Endothelial cell of umbilical vein (primary cell): ENCODE measurements around the gene BRSK2. TPM values are rescaled to one million over a fixed set of nuclear protein-coding genes. Genes with fewer than 3 reads are reported as not detected.
A peak's percentile ranks its signal among the peaks of the same experiment; 100 is the strongest.

Source experiments
- BruUV-seq: library from RNA; stranded (reverse); fragments of 400-500 nt; replicated peaks from 2 replicates; lab custom pipeline; 2021; lab: Mats Ljungman, UMichigan
- CTCF ChIA-PET: fragments of 300-600, 350-600 bp; sonication (Branson Sonifier 250); formaldehyde crosslinking; loops from one replicate; lab custom pipeline; 2021; ENCODE audit warnings: antibody characterized with exemption, inconsistent platforms; lab: Charles Lee
- POLR2A ChIA-PET: fragments of 300-600, 350-600 bp; sonication (Branson Sonifier 250); formaldehyde crosslinking; loops from one replicate; lab custom pipeline; 2021; ENCODE audit warnings: antibody characterized with exemption, inconsistent platforms; lab: Charles Lee
- DNase-seq: peaks from one replicate; pipeline ENCODE4 v3.0.0-alpha.2; 2011; ENCODE audit warnings: low read depth, low spot score
- FAIRE-seq: peaks from 2 replicates; lab custom pipeline; 2011; peaks lifted over from hg19 to GRCh38; lab: Jason Lieb, UNC
- H2AFZ ChIP-seq: 2 replicates; pipeline ENCODE4 v1.6.0; 2012; ENCODE audit warnings: low read depth, low read length, control low read depth, inconsistent platforms
- H3K27ac ChIP-seq: 2 replicates; pipeline ENCODE4 v1.5.1; 2011; ENCODE audit warnings: low read depth, mild to moderate bottlenecking, control low read depth, low read length, moderate library complexity; ENCODE audit not compliant: insufficient read depth
- H3K27me3 ChIP-seq, 2 experiments: 2 replicates each; pipeline versions ENCODE4 v1.6.0 to v1.6.1; 2011; ENCODE audit warnings: low read length in 2 of 2, mixed read lengths in 1 of 2; ENCODE audit not compliant: control insufficient read depth in 2 of 2, insufficient read depth in 2 of 2
- H3K36me3 ChIP-seq, 2 experiments: 2 replicates in 1 of 2; 3 replicates in 1 of 2; pipeline ENCODE4 v1.5.1; 2011; ENCODE audit warnings: low read length in 2 of 2, mild to moderate bottlenecking in 1 of 2, moderate library complexity in 1 of 2; ENCODE audit not compliant: control insufficient read depth in 2 of 2, insufficient read depth in 2 of 2; ENCODE audit errors: extremely low read depth in 1 of 2
- H3K4me1 ChIP-seq: 3 replicates; pipeline ENCODE4 v1.5.1; 2011; ENCODE audit warnings: mild to moderate bottlenecking, low read length; ENCODE audit not compliant: control insufficient read depth, insufficient read depth; ENCODE audit errors: extremely low read depth
- H3K4me2 ChIP-seq: 2 replicates; pipeline ENCODE4 v1.6.1; 2011; ENCODE audit warnings: low read length, control low read depth, mixed read lengths; ENCODE audit not compliant: insufficient read depth
- H3K4me3 ChIP-seq, 3 experiments: fragments of 200-600 bp in 1 of 3; sonication (generic), shearing (Covaris generic) in 1 of 3; replicated peaks in 1 of 3; 2 replicates each; pipeline ENCODE4 v1.5.1; 2011 to 2016; ENCODE audit warnings: control low read depth in 3 of 3, low read length in 3 of 3, mild to moderate bottlenecking in 2 of 3, inconsistent platforms in 1 of 3, low read depth in 1 of 3, moderate library complexity in 1 of 3; ENCODE audit not compliant: insufficient read depth in 1 of 3
- H3K79me2 ChIP-seq: 2 replicates; pipeline ENCODE4 v1.6.0; 2012; ENCODE audit warnings: low read length, inconsistent platforms; ENCODE audit not compliant: control insufficient read depth, insufficient read depth
- H3K9ac ChIP-seq: replicated peaks from 2 replicates; pipeline ENCODE3; 2011; ENCODE audit warnings: low read length, control low read depth; ENCODE audit not compliant: insufficient read depth; ENCODE audit errors: extremely low read depth
- H3K9me1 ChIP-seq: replicated peaks from 3 replicates; pipeline ENCODE4 v1.6.0; 2011; ENCODE audit warnings: mild to moderate bottlenecking, low read length; ENCODE audit not compliant: control insufficient read depth, insufficient read depth; ENCODE audit errors: extremely low read depth
- H3K9me3 ChIP-seq: replicated peaks from 2 replicates; pipeline ENCODE4 v1.5.1; 2012; ENCODE audit warnings: low read length, inconsistent platforms; ENCODE audit not compliant: control insufficient read depth, insufficient read depth
- H4K20me1 ChIP-seq: replicated peaks from 2 replicates; pipeline ENCODE3; 2011; ENCODE audit warnings: mild to moderate bottlenecking, low read length; ENCODE audit not compliant: control insufficient read depth, insufficient read depth; ENCODE audit errors: extremely low read depth
- FOS ChIP-seq: IDR thresholded peaks from 2 replicates; pipeline ENCODE4 v1.6.1; 2011; ENCODE audit warnings: mild to moderate bottlenecking, low read length, moderate library complexity, borderline replicate concordance; ENCODE audit not compliant: insufficient read depth
- MYC ChIP-seq: IDR thresholded peaks from one replicate; pipeline ENCODE4 v1.6.1; 2011; ENCODE audit warnings: mild to moderate bottlenecking, low read depth, low read length
- dilution Hi-C: fragments of 300-500 bp; cut with MboI; formaldehyde crosslinking; loops from one replicate; pipeline ENCODE4 v1.15.0; 2019; ENCODE audit warnings: low sequenced_read_pairs; ENCODE audit not compliant: extremely low pct_ligation_motif_present
- intact Hi-C: fragments of 100-400 bp; cut with micrococcal nuclease; formaldehyde crosslinking; loops from one replicate; pipeline ENCODE4 v1.10.0; 2022
- polyA plus RNA-seq, 4 experiments: library from polyadenylated mRNA; depleted of rRNA in 3 of 4; stranded (reverse) in 3 of 4; unstranded in 1 of 4; fragments of >200 nt; gene quantifications; 2 replicates each; pipeline versions ENCODE4 v1.2.1 to v1.2.3, GENCODE V29; 2011 to 2012; ENCODE audit warnings: missing spikeins in 1 of 4
- total RNA-seq: library from RNA; stranded (reverse); gene quantifications from 2 replicates; pipeline ENCODE4 v1.2.3, GENCODE V29; 2021
- TF ChIP-seq, protein P1 (sequence below), 2 donors: IDR thresholded peaks; 1 replicate in 1 of 2; 2 replicates in 1 of 2; pipeline ENCODE4 v1.5.1; 2011; ENCODE audit warnings: low read length in 2 of 2, mild to moderate bottlenecking in 2 of 2, moderate library complexity in 2 of 2, control low read depth in 1 of 2, inconsistent platforms in 1 of 2, low read depth in 1 of 2; ENCODE audit not compliant: insufficient read depth in 1 of 2; ENCODE audit errors: extremely low read depth in 1 of 2

Gene BRSK2
- total and polyA plus RNA-seq, 2 donors (not counting 3 experiments of a cell fraction or from before 2014, with no cell fraction given), result 0.08 to 0.20 TPM

DNA sequence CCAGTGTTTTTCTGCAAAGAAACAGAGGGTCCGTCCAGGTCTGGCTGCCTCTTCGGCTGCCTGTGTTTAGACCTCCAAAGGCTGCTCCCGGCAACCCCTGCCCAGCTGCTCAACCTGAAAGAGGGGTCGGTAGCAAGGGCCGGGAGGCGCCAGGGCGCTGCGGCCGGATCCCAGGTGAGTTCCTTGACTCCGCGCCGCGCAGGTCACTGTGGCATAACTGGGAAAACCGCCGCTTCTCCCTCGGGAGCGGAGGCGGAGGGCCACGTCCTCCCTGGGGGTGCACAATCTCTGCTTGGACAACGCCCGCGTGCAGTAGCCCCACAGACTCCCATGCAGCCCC is 1.0 kb upstream of the BRSK2 start:
- peak overlapping the region; percentile 55 for H3K4me2 ChIP-seq
- POLR2A ChIA-PET, result no interaction called here

More for the DNA sequence above, 1.0 kb upstream of the BRSK2 start:
- intact Hi-C loops, result loop anchor here (5.0 to 10.0 kb wide), 3 partner anchors 84 to 126 kb away; partner anchors contain the start of gene TOLLIP
- no peak for DNase-seq
- Histone ChIP-seq H3K79me2 (no peaks in the 10 kb centered on the region), H3K27ac (no peak overlapping the region), H4K20me1 (no peaks in the 10 kb centered on the region), H2AFZ (no peak overlapping the region), H3K9me1 (no peaks in the 10 kb centered on the region), H3K9me3 (no peaks in the 10 kb centered on the region), H3K4me3 (no peak overlapping the region), H3K4me1 (peaks cover 3% of the 10 kb centered on the region), H3K36me3 (no peaks in the 10 kb centered on the region), H3K9ac (no peak overlapping the region), H3K27me3 (peaks cover 22 to 29% of the 10 kb centered on the region in 2 experiments)
- no TSS peak for BruUV-seq
- CTCF ChIA-PET, result no interaction called here
- TF ChIP-seq, protein P1, sequence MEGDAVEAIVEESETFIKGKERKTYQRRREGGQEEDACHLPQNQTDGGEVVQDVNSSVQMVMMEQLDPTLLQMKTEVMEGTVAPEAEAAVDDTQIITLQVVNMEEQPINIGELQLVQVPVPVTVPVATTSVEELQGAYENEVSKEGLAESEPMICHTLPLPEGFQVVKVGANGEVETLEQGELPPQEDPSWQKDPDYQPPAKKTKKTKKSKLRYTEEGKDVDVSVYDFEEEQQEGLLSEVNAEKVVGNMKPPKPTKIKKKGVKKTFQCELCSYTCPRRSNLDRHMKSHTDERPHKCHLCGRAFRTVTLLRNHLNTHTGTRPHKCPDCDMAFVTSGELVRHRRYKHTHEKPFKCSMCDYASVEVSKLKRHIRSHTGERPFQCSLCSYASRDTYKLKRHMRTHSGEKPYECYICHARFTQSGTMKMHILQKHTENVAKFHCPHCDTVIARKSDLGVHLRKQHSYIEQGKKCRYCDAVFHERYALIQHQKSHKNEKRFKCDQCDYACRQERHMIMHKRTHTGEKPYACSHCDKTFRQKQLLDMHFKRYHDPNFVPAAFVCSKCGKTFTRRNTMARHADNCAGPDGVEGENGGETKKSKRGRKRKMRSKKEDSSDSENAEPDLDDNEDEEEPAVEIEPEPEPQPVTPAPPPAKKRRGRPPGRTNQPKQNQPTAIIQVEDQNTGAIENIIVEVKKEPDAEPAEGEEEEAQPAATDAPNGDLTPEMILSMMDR (IDR thresholded peaks at IDR 0.05; ENCODE audit: extremely low read depth in 1 of 2, insufficient read depth in 1 of 2, low read depth in 1 of 2, low read length in 2 of 2), result no peak
- TF ChIP-seq MYC (no peak), FOS (no peak)
- FAIRE-seq, result no peak
- dilution Hi-C loops, result no loop called here
